ENCODE measurements around the gene TRIM29. TPM values are rescaled to one million over a fixed set of nuclear protein-coding genes. Genes with fewer than 3 reads are reported as not detected.

TRIM29 gene
- total and polyA plus RNA-seq, 2 experiments from 2014 or later: 0.28 TPM; not detected in 1

DNA sequence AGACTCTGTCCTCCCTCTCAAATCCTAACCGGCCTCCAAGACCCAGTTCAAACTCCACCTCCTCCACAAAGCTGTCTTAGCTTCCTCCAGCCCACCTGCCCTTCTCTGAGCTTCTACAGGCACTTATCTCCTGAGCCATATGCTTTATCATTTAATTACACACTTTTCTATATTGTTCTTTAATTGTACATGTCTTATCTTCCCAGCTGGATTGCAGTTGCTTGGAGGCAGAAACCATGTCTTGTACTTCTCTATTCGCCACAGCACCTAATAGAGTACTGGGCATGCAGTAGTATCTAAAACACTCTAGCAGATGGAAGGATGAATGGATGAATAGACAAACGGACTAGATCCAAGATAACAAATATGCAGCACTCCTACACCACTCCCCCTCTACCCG, 11.3 kb downstream of the TRIM29 start:
- H3K36me3 Mint-ChIP-seq (ENCODE audit: low read depth): no peaks in the 10 kb centered on the region
- no peak overlapping the region for H3K4me2 ChIP-seq

More for the DNA sequence above, 11.3 kb downstream of the TRIM29 start:
- TF ChIP-seq NANOG (IDR thresholded peaks at IDR 0.05; ENCODE audit: borderline replicate concordance) (no peak), JUNB (IDR thresholded peaks at IDR 0.05; ENCODE audit: unreplicated experiment) (no peak), ZNF331 (CRISPR knock-in tag; IDR thresholded peaks at IDR 0.05; ENCODE audit: low read depth) (no peak), STAT1 (IDR thresholded peaks at IDR 0.05; ENCODE audit: unreplicated experiment) (no peak), EZH2phosphoT487 (IDR thresholded peaks at IDR 0.05; ENCODE audit: unreplicated experiment) (no peak), ZNF114 (CRISPR knock-in tag; IDR thresholded peaks at IDR 0.05) (no peak), CREB1 (CRISPR knock-in tag; IDR thresholded peaks at IDR 0.05; ENCODE audit: low read depth) (no peak), POLR2AphosphoS5 (IDR thresholded peaks at IDR 0.05; ENCODE audit: low read depth) (no peak), EZH2 (IDR thresholded peaks at IDR 0.05; ENCODE audit: low read depth, unreplicated experiment) (no peak), ETS1 (IDR thresholded peaks at IDR 0.05) (no peak)
- TF ChIP-seq, protein P1, sequence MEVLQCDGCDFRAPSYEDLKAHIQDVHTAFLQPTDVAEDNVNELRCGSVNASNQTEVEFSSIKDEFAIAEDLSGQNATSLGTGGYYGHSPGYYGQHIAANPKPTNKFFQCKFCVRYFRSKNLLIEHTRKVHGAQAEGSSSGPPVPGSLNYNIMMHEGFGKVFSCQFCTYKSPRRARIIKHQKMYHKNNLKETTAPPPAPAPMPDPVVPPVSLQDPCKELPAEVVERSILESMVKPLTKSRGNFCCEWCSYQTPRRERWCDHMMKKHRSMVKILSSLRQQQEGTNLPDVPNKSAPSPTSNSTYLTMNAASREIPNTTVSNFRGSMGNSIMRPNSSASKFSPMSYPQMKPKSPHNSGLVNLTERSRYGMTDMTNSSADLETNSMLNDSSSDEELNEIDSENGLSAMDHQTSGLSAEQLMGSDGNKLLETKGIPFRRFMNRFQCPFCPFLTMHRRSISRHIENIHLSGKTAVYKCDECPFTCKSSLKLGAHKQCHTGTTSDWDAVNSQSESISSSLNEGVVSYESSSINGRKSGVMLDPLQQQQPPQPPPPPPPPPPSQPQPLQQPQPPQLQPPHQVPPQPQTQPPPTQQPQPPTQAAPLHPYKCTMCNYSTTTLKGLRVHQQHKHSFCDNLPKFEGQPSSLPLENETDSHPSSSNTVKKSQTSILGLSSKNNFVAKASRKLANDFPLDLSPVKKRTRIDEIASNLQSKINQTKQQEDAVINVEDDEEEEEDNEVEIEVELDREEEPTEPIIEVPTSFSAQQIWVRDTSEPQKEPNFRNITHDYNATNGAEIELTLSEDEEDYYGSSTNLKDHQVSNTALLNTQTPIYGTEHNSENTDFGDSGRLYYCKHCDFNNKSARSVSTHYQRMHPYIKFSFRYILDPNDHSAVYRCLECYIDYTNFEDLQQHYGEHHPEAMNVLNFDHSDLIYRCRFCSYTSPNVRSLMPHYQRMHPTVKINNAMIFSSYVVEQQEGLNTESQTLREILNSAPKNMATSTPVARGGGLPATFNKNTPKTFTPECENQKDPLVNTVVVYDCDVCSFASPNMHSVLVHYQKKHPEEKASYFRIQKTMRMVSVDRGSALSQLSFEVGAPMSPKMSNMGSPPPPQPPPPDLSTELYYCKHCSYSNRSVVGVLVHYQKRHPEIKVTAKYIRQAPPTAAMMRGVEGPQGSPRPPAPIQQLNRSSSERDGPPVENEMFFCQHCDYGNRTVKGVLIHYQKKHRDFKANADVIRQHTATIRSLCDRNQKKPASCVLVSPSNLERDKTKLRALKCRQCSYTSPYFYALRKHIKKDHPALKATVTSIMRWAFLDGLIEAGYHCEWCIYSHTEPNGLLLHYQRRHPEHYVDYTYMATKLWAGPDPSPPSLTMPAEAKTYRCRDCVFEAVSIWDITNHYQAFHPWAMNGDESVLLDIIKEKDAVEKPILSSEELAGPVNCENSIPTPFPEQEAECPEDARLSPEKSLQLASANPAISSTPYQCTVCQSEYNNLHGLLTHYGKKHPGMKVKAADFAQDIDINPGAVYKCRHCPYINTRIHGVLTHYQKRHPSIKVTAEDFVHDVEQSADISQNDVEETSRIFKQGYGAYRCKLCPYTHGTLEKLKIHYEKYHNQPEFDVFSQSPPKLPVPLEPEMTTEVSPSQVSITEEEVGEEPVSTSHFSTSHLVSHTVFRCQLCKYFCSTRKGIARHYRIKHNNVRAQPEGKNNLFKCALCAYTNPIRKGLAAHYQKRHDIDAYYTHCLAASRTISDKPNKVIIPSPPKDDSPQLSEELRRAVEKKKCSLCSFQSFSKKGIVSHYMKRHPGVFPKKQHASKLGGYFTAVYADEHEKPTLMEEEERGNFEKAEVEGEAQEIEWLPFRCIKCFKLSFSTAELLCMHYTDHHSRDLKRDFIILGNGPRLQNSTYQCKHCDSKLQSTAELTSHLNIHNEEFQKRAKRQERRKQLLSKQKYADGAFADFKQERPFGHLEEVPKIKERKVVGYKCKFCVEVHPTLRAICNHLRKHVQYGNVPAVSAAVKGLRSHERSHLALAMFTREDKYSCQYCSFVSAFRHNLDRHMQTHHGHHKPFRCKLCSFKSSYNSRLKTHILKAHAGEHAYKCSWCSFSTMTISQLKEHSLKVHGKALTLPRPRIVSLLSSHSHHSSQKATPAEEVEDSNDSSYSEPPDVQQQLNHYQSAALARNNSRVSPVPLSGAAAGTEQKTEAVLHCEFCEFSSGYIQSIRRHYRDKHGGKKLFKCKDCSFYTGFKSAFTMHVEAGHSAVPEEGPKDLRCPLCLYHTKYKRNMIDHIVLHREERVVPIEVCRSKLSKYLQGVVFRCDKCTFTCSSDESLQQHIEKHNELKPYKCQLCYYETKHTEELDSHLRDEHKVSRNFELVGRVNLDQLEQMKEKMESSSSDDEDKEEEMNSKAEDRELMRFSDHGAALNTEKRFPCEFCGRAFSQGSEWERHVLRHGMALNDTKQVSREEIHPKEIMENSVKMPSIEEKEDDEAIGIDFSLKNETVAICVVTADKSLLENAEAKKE (CRISPR knock-in tag; IDR thresholded peaks at IDR 0.05): no peak
- TF ChIP-seq, protein P2, sequence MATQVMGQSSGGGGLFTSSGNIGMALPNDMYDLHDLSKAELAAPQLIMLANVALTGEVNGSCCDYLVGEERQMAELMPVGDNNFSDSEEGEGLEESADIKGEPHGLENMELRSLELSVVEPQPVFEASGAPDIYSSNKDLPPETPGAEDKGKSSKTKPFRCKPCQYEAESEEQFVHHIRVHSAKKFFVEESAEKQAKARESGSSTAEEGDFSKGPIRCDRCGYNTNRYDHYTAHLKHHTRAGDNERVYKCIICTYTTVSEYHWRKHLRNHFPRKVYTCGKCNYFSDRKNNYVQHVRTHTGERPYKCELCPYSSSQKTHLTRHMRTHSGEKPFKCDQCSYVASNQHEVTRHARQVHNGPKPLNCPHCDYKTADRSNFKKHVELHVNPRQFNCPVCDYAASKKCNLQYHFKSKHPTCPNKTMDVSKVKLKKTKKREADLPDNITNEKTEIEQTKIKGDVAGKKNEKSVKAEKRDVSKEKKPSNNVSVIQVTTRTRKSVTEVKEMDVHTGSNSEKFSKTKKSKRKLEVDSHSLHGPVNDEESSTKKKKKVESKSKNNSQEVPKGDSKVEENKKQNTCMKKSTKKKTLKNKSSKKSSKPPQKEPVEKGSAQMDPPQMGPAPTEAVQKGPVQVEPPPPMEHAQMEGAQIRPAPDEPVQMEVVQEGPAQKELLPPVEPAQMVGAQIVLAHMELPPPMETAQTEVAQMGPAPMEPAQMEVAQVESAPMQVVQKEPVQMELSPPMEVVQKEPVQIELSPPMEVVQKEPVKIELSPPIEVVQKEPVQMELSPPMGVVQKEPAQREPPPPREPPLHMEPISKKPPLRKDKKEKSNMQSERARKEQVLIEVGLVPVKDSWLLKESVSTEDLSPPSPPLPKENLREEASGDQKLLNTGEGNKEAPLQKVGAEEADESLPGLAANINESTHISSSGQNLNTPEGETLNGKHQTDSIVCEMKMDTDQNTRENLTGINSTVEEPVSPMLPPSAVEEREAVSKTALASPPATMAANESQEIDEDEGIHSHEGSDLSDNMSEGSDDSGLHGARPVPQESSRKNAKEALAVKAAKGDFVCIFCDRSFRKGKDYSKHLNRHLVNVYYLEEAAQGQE (IDR thresholded peaks at IDR 0.05; ENCODE audit: unreplicated experiment): no peak
- TF ChIP-seq, protein P3, sequence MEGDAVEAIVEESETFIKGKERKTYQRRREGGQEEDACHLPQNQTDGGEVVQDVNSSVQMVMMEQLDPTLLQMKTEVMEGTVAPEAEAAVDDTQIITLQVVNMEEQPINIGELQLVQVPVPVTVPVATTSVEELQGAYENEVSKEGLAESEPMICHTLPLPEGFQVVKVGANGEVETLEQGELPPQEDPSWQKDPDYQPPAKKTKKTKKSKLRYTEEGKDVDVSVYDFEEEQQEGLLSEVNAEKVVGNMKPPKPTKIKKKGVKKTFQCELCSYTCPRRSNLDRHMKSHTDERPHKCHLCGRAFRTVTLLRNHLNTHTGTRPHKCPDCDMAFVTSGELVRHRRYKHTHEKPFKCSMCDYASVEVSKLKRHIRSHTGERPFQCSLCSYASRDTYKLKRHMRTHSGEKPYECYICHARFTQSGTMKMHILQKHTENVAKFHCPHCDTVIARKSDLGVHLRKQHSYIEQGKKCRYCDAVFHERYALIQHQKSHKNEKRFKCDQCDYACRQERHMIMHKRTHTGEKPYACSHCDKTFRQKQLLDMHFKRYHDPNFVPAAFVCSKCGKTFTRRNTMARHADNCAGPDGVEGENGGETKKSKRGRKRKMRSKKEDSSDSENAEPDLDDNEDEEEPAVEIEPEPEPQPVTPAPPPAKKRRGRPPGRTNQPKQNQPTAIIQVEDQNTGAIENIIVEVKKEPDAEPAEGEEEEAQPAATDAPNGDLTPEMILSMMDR (conservative IDR thresholded peaks at IDR 0.05; ENCODE audit: low read depth in 2 of 2): no peak
- Histone ChIP-seq H3K4me1 (ENCODE audit: insufficient read depth) (no peaks in the 10 kb centered on the region), H3K27me3 (ENCODE audit: insufficient read depth) (no peaks in the 10 kb centered on the region), H2AFZ (no peak overlapping the region), H3K4me3 (no peak overlapping the region), H3K36me3 (ENCODE audit: insufficient read depth) (no peaks in the 10 kb centered on the region), H3K9me2 (ENCODE audit: insufficient read depth) (no peaks in the 10 kb centered on the region), H4K20me1 (replicated peaks; ENCODE audit: insufficient read depth) (no peaks in the 10 kb centered on the region), H3F3A (replicated peaks; ENCODE audit: low read depth) (no peaks in the 10 kb centered on the region), H3K79me2 (replicated peaks; ENCODE audit: insufficient read depth) (no peaks in the 10 kb centered on the region), H3K27ac (ENCODE audit: low read depth) (no peak overlapping the region)
- DNase-seq (ENCODE audit: low spot score) (no peak), ATAC-seq (no peak)
- Mint-ChIP-seq H3K9me3 (no peaks in the 10 kb centered on the region), H3K4me3 (no peak overlapping the region), H3K27me3 (ENCODE audit: insufficient read depth, low read depth, poor library complexity) (peaks cover 12% of the 10 kb centered on the region), H3K4me1 (no peaks in the 10 kb centered on the region), H3K27ac (no peak overlapping the region)
